HepG2 (cell line): Measurements from ENCODE around the gene GPS2. TPM values are rescaled to one million over a fixed set of nuclear protein-coding genes. Genes with fewer than 3 reads are reported as not detected.

Experiments used
- AGO2 ChIP-seq: fragments of 200-400 bp; formaldehyde crosslinking; optimal IDR thresholded peaks from 2 replicates; pipeline ENCODE3; 2017; ENCODE audit warnings: mild to moderate bottlenecking, low read depth, low read length, moderate library complexity
- CTCF ChIP-seq: sonication (generic); formaldehyde crosslinking; IDR thresholded peaks from 2 replicates; pipeline ENCODE4 v1.5.0; 2020; ENCODE audit warnings: mild to moderate bottlenecking, missing genetic modification reagents, moderate library complexity
- FOXJ3 ChIP-seq: sonication (generic); formaldehyde crosslinking; IDR thresholded peaks from 2 replicates; pipeline ENCODE4 v1.4.0; 2020; ENCODE audit warnings: missing genetic modification reagents, mild to moderate bottlenecking, borderline replicate concordance
- FOXM1 ChIP-seq: sonication (generic); formaldehyde crosslinking; IDR thresholded peaks from 2 replicates; pipeline ENCODE4 v1.5.0; 2020; ENCODE audit warnings: missing genetic modification reagents
- JUNB ChIP-seq: sonication (generic); formaldehyde crosslinking; IDR thresholded peaks from 2 replicates; pipeline ENCODE4 v1.8.0; 2022; ENCODE audit warnings: missing genetic modification reagents, mild to moderate bottlenecking, borderline replicate concordance
- PCBP2 ChIP-seq: fragments of 200-400 bp; formaldehyde crosslinking; optimal IDR thresholded peaks from 2 replicates; pipeline ENCODE3; 2018; ENCODE audit warnings: low read length, low read depth; ENCODE audit not compliant: poor library complexity, severe bottlenecking
- SMC3 ChIP-seq: IDR thresholded peaks from 2 replicates; pipeline ENCODE4 v1.6.1; 2011; ENCODE audit warnings: low read length, improper control_type of control experiment
- SRF ChIP-seq: IDR thresholded peaks from 2 replicates; pipeline ENCODE4 v1.6.1; 2011; ENCODE audit warnings: mild to moderate bottlenecking, low read depth, low read length, moderate library complexity
- THAP9 ChIP-seq: sonication (generic); formaldehyde crosslinking; IDR thresholded peaks from 2 replicates; pipeline ENCODE4; 2020; ENCODE audit warnings: missing genetic modification reagents, mild to moderate bottlenecking, borderline replicate concordance
- ZBTB14 ChIP-seq: sonication (generic); formaldehyde crosslinking; IDR thresholded peaks from 2 replicates; pipeline ENCODE4 v1.4.0; 2020; ENCODE audit warnings: missing genetic modification reagents
- ZNF101 ChIP-seq: sonication (generic); formaldehyde crosslinking; IDR thresholded peaks from 2 replicates; pipeline ENCODE4 v1.4.0; 2020; ENCODE audit warnings: mild to moderate bottlenecking, low read depth, missing genetic modification reagents, borderline replicate concordance
- ZNF281 ChIP-seq: sonication (generic); formaldehyde crosslinking; IDR thresholded peaks from 2 replicates; pipeline ENCODE4 v1.4.0; 2020; ENCODE audit warnings: missing genetic modification reagents, borderline replicate concordance
- ZNF431 ChIP-seq: sonication (generic); formaldehyde crosslinking; IDR thresholded peaks from 2 replicates; pipeline ENCODE4 v1.9.0; 2022; ENCODE audit warnings: missing genetic modification reagents, low read depth, mild to moderate bottlenecking, borderline replicate concordance
- ZNF441 ChIP-seq: sonication (generic); formaldehyde crosslinking; IDR thresholded peaks from 2 replicates; pipeline ENCODE4 v1.7.0; 2021; ENCODE audit warnings: missing genetic modification reagents, borderline replicate concordance
- polyA plus RNA-seq, 8 experiments: library from polyadenylated mRNA; depleted of rRNA in 3 of 8; stranded (reverse) in 7 of 8; unstranded in 1 of 8; fragments of >200 nt; fragmentation: Illumina TruSeq in 4 of 8; extraction: Trizol in 4 of 8; gene quantifications; 2 replicates each; pipeline versions ENCODE4 v1.2.1 to v1.2.3, GENCODE V29; 2011 to 2016; ENCODE audit warnings: low read depth in 4 of 8, missing spikeins in 1 of 8, mixed read lengths in 1 of 8; ENCODE audit not compliant: insufficient read depth in 1 of 8
- total RNA-seq, 5 experiments: library from RNA; depleted of rRNA; stranded (reverse); fragments of >200 nt; fragmentation: Illumina TruSeq; extraction: Trizol; gene quantifications; 2 replicates each; pipeline ENCODE4 v1.2.3, GENCODE V29; 2016; ENCODE audit warnings: low read depth in 1 of 5

GPS2 gene
- total and polyA plus RNA-seq, 2 of the 13 experiments (the other 11 are each of a cell fraction or from before 2014, with no cell fraction given): 58.0 to 59.4 TPM

- TF ChIP-seq CTCF (no peak), SRF (no peak), ZNF441 (peak; percentile 65), PCBP2 (no peak), ZNF101 (CRISPR knock-in tag) (no peak), ZNF431 (0 out of 2 replicates have a peak, but pooled peaks have one; percentile 43), JUNB (no peak), ZNF281 (CRISPR knock-in tag) (peak; percentile 92), SMC3 (no peak), ZBTB14 (CRISPR knock-in tag) (peak; percentile 72), FOXM1 (no peak), THAP9 (CRISPR knock-in tag) (no peak), AGO2 (peak; percentile 91), FOXJ3 (CRISPR knock-in tag) (no peak)
Measured at GRCh38 chr17:7307686-7308624, 7.2 kb downstream of the GPS2 start (continued).
